Stomach (tissue), 9 donors: ENCODE data around the gene LUZP2. TPM values are rescaled to one million over a fixed set of nuclear protein-coding genes. Genes with fewer than 3 reads are reported as not detected.

ENCODE experiments used
- DNase-seq, 2 donors: peaks; one replicate each; pipeline versions ENCODE4 v3.0.0 to v3.0.0-alpha.2; 2013 to 2019
- H3K27ac ChIP-seq, 5 donors: fragments of 200-600 bp in 4 of 5; sonication (generic) in 4 of 5; one replicate each; pipeline ENCODE4 v1.5.1; 2013 to 2019; ENCODE audit warnings: mild to moderate bottlenecking in 1 of 5, moderate library complexity in 1 of 5
- H3K27me3 ChIP-seq, 3 donors: fragments of 200-600 bp; sonication (generic); one replicate each; pipeline ENCODE4 v1.5.1; 2017 to 2019; ENCODE audit warnings: mixed run types in 1 of 3
- H3K36me3 ChIP-seq, 4 donors: fragments of 200-600 bp; sonication (generic); 1 replicate in 3 of 4; 2 replicates in 1 of 4; pipeline ENCODE4 v1.5.1; 2016 to 2019
- H3K4me1 ChIP-seq, 4 donors: fragments of 200-600 bp; sonication (generic); one replicate each; pipeline ENCODE4 v1.5.1; 2016 to 2019
- H3K4me3 ChIP-seq, 4 donors: fragments of 200-600 bp; sonication (generic) in 3 of 4; one replicate each; pipeline ENCODE4 v1.5.1; 2016 to 2019; ENCODE audit warnings: mild to moderate bottlenecking in 1 of 4
- H3K9me3 ChIP-seq, 4 donors: fragments of 200-600 bp; sonication (generic); one replicate each; pipeline ENCODE4 v1.5.1; 2016 to 2019
- CTCF ChIP-seq, 7 experiments: fragments of 450-650 bp in 4 of 7; fragments of 200-600 bp in 3 of 7; sonication (generic) in 3 of 7; IDR thresholded peaks; one replicate each; pipeline ENCODE4 v1.5.1; 2016 to 2019; ENCODE audit warnings: antibody characterized with exemption in 7 of 7, control low read depth in 2 of 7, mild to moderate bottlenecking in 1 of 7
- EP300 ChIP-seq: sonication (generic); formaldehyde crosslinking; IDR thresholded peaks from one replicate; pipeline ENCODE4 v1.6.1; 2017; ENCODE audit warnings: antibody characterized with exemption
- POLR2A ChIP-seq, 4 donors: fragments of 450-650 bp; IDR thresholded peaks; one replicate each; pipeline ENCODE4 v1.6.1; 2016; ENCODE audit warnings: antibody characterized with exemption in 4 of 4, control low read depth in 2 of 4, mild to moderate bottlenecking in 1 of 4, moderate library complexity in 1 of 4
- POLR2AphosphoS5 ChIP-seq, 3 donors: sonication (generic); formaldehyde crosslinking; IDR thresholded peaks; one replicate each; pipeline ENCODE4 v1.6.1; 2016; ENCODE audit warnings: antibody characterized with exemption in 3 of 3
- WGBS, 5 donors: extraction: QIAGEN DNeasy Blood & Tissue Kit in 3 of 5; methylation state at CpG; one replicate each; pipeline versions ENCODE4 v1.1.5 to v1.1.7; 2013 to 2018; 5-methylcytosine and 5-hydroxymethylcytosine counted together
- intact Hi-C: fragments of 100-400 bp; cut with DNase I; formaldehyde crosslinking; loops from one replicate; pipeline ENCODE4 v1.15.1; 2023; ENCODE audit warnings: low total_unique reads
- polyA plus RNA-seq, 3 donors: library from polyadenylated mRNA; stranded (reverse); fragments of 200-250 nt; gene quantifications; one replicate each; pipeline ENCODE4 v1.2.3, GENCODE V29; 2013
- total RNA-seq, 5 donors: library from RNA; depleted of rRNA; stranded (reverse); fragments of >200 nt; gene quantifications; one replicate each; pipeline versions ENCODE4 v1.1.0 to v1.2.3, GENCODE V29; 2014 to 2016
- donor health status: healthy with polysubstance abuse.
- donor health status: Bipolar disorder and iron deficiency.
- donor health status: healthy.

LUZP2 gene
- total and polyA plus RNA-seq, 8 donors = 0.06 to 6.8 (median 0.23) TPM; not detected in 4

- Histone ChIP-seq H3K4me3 (no peak overlapping the region), H3K27me3 (no peaks in the 10 kb centered on the region), H3K4me1 (no peaks in the 10 kb centered on the region), H3K9me3 (no peaks in the 10 kb centered on the region), H3K36me3 (no peaks in the 10 kb centered on the region), H3K27ac (no peak overlapping the region)
- intact Hi-C loops = no loop called here
- DNase-seq = no peak
- TF ChIP-seq EP300 = no peak
- TF ChIP-seq CTCF (IDR thresholded peaks at IDR 0.05) = no peak
- no peak for TF ChIP-seq POLR2A (IDR thresholded peaks at IDR 0.05)
- TF ChIP-seq POLR2AphosphoS5 (IDR thresholded peaks at IDR 0.05) = no peak
- WGBS, 5 donors = 75 to 89% (median 83%) methylated on average over 5 of the region's 5 CpGs
These were observed 170.6 kb downstream of the LUZP2 start for GRCh38 chr11:24667353-24667968.

- WGBS, 5 donors = 64 to 82% (median 75%) methylated on average over 5 of the region's 5 CpGs
- no peak for TF ChIP-seq EP300
- TF ChIP-seq CTCF (IDR thresholded peaks at IDR 0.05) = no peak
- TF ChIP-seq POLR2AphosphoS5 (IDR thresholded peaks at IDR 0.05) = no peak
- no peak for TF ChIP-seq POLR2A (IDR thresholded peaks at IDR 0.05)
- intact Hi-C loops = no loop called here
These were observed 182.0 kb downstream of the LUZP2 start for GRCh38 chr11:24678703-24679348.

GRCh38 chr11:24679821-24680351 lies 183.0 kb downstream of the LUZP2 start:
- TF ChIP-seq POLR2AphosphoS5 (IDR thresholded peaks at IDR 0.05) = no peak
- TF ChIP-seq CTCF (IDR thresholded peaks at IDR 0.05) = no peak
- no peaks in the 10 kb centered on the region for H3K27me3 ChIP-seq
- no peaks in the 10 kb centered on the region for H3K36me3 ChIP-seq
- WGBS, 5 donors = 65 to 86% (median 76%) methylated on average over 2 of the region's 2 CpGs
- no peak for DNase-seq
- intact Hi-C loops = no loop called here
- no peak overlapping the region for H3K4me3 ChIP-seq
- no peaks in the 10 kb centered on the region for H3K4me1 ChIP-seq
- H3K27ac ChIP-seq = no peak overlapping the region
- no peaks in the 10 kb centered on the region for H3K9me3 ChIP-seq

More at GRCh38 chr11:24678703-24679348, 182.0 kb downstream of the LUZP2 start:
- Histone ChIP-seq H3K4me1 (no peaks in the 10 kb centered on the region), H3K9me3 (no peaks in the 10 kb centered on the region), H3K4me3 (no peak overlapping the region), H3K27me3 (no peaks in the 10 kb centered on the region), H3K36me3 (no peaks in the 10 kb centered on the region), H3K27ac (no peak overlapping the region)
- no peak for DNase-seq

GRCh38 chr11:24683583-24683982 lies 186.7 kb downstream of the LUZP2 start:
- no peaks in the 10 kb centered on the region for H3K4me1 ChIP-seq
- WGBS, 5 donors = 62 to 88% (median 74%) methylated on average over 1 of the region's 1 CpG
- no peak overlapping the region for H3K27ac ChIP-seq
- no peak for DNase-seq
- H3K36me3 ChIP-seq = no peaks in the 10 kb centered on the region
- intact Hi-C loops = no loop called here
- TF ChIP-seq POLR2A (IDR thresholded peaks at IDR 0.05) (no peak), POLR2AphosphoS5 (IDR thresholded peaks at IDR 0.05) (no peak), EP300 (no peak), CTCF (IDR thresholded peaks at IDR 0.05) (no peak)
- H3K9me3 ChIP-seq = no peaks in the 10 kb centered on the region
- no peak overlapping the region for H3K4me3 ChIP-seq
- H3K27me3 ChIP-seq = no peaks in the 10 kb centered on the region
